Choroid plexus epithelial cell (primary cell): ENCODE measurements around the gene APLP2.

Experiments
- DNase-seq: peaks from one replicate; pipeline ENCODE4 v3.0.0-alpha.2; 2010; ENCODE audit warnings: low read depth
- H3K4me3 ChIP-seq: 2 replicates; pipeline ENCODE4 v1.5.1; 2011; ENCODE audit warnings: low read depth, mild to moderate bottlenecking, control low read depth, low read length, moderate library complexity
- CTCF ChIP-seq: conservative IDR thresholded peaks from 2 replicates; pipeline ENCODE4 v1.5.1; 2011; ENCODE audit warnings: low read depth, mild to moderate bottlenecking, control low read depth, inconsistent platforms, low read length, moderate library complexity

Gene APLP2

GRCh38 chr11:130148796-130149326 is 79.2 kb downstream of the APLP2 start:
- no peak for TF ChIP-seq CTCF
- H3K4me3 ChIP-seq = no peak overlapping the region
- DNase-seq = no peak

GRCh38 chr11:130150790-130151189 is 81.1 kb downstream of the APLP2 start:
- H3K4me3 ChIP-seq = no peak overlapping the region
- TF ChIP-seq CTCF = no peak
- no peak for DNase-seq

- no peak for DNase-seq
- no peak overlapping the region for H3K4me3 ChIP-seq
- TF ChIP-seq CTCF = no peak
Measured at GRCh38 chr11:130151196-130151595, 81.5 kb downstream of the APLP2 start.

GRCh38 chr11:130156108-130157022 is 86.7 kb downstream of the APLP2 start:
- peak; percentile 67 for DNase-seq
- no peak overlapping the region for H3K4me3 ChIP-seq
- TF ChIP-seq CTCF = no peak

- H3K4me3 ChIP-seq = no peak overlapping the region
- peak; percentile 92 for DNase-seq
- no peak for TF ChIP-seq CTCF
Measured at GRCh38 chr11:130157101-130157500, 87.4 kb downstream of the APLP2 start.

GRCh38 chr11:130157840-130158239 is 88.1 kb downstream of the APLP2 start:
- TF ChIP-seq CTCF = no peak
- no peak overlapping the region for H3K4me3 ChIP-seq
- no peak for DNase-seq
